MM.1S (cell line): Measurements from ENCODE around the gene RIMKLA.

ENCODE experiments used
- DNase-seq: peaks from one replicate; pipeline ENCODE4 v3.0.0-alpha.2; 2015
- H2AFZ ChIP-seq: fragments of 300-600 bp; sonication (generic); 2 replicates; pipeline ENCODE4 v1.6.0; 2016; ENCODE audit warnings: antibody characterized with exemption, low read length
- H3F3A ChIP-seq: fragments of 300-600 bp; sonication (generic); 2 replicates; pipeline ENCODE4 v1.6.1; 2016; ENCODE audit warnings: mild to moderate bottlenecking, antibody characterized with exemption, low read length, moderate library complexity, mixed read lengths; ENCODE audit not compliant: insufficient read depth
- H3K27ac ChIP-seq: fragments of 300-600 bp; sonication (generic); 2 replicates; pipeline ENCODE4 v1.5.1; 2016; ENCODE audit warnings: mild to moderate bottlenecking, low read length
- H3K27me3 ChIP-seq: fragments of 300-600 bp; sonication (generic); replicated peaks from 2 replicates; pipeline ENCODE4 v1.6.0; 2016; ENCODE audit warnings: low read length; ENCODE audit not compliant: insufficient read depth
- H3K36me3 ChIP-seq: fragments of 300-600 bp; sonication (generic); replicated peaks from 2 replicates; pipeline ENCODE4 v1.6.1; 2016; ENCODE audit warnings: mild to moderate bottlenecking, low read length, mixed read lengths; ENCODE audit not compliant: insufficient read depth
- H3K4me1 ChIP-seq: fragments of 300-600 bp; sonication (generic); 2 replicates; pipeline ENCODE4 v1.6.1; 2016; ENCODE audit warnings: low read length, mixed read lengths
- H3K4me2 ChIP-seq: fragments of 300-600 bp; sonication (generic); 2 replicates; pipeline ENCODE4 v1.6.0; 2016; ENCODE audit warnings: low read depth, low read length
- H3K4me3 ChIP-seq: fragments of 300-600 bp; sonication (generic); 2 replicates; pipeline ENCODE4 v1.5.1; 2016; ENCODE audit warnings: low read length, mixed read lengths
- H3K79me2 ChIP-seq: fragments of 300-600 bp; sonication (generic); 2 replicates; pipeline ENCODE4 v1.6.1; 2016; ENCODE audit warnings: mixed run types, low read length, mixed read lengths
- H3K9ac ChIP-seq: fragments of 300-600 bp; sonication (generic); 2 replicates; pipeline ENCODE4 v1.6.1; 2016; ENCODE audit warnings: low read length, mixed read lengths
- H3K9me2 ChIP-seq: fragments of 300-600 bp; sonication (generic); replicated peaks from 2 replicates; pipeline ENCODE4 v1.6.1; 2016; ENCODE audit warnings: mild to moderate bottlenecking, low read length, mixed read lengths; ENCODE audit not compliant: insufficient read depth
- H3K9me3 ChIP-seq: fragments of 300-600 bp; sonication (generic); replicated peaks from 2 replicates; pipeline ENCODE4 v1.6.1; 2016; ENCODE audit warnings: mild to moderate bottlenecking, low read length, mixed read lengths; ENCODE audit not compliant: insufficient read depth
- H4K20me1 ChIP-seq: fragments of 300-600 bp; sonication (generic); 2 replicates; pipeline ENCODE4 v1.6.1; 2016; ENCODE audit warnings: mild to moderate bottlenecking, low read length, moderate library complexity, mixed read lengths; ENCODE audit not compliant: insufficient read depth
- CTCF ChIP-seq: fragments of 300-600 bp; sonication (generic); IDR thresholded peaks from 2 replicates; pipeline ENCODE4 v1.5.1; 2016; ENCODE audit warnings: antibody characterized with exemption, low read length, mixed read lengths
- EZH2 ChIP-seq: fragments of 300-600 bp; sonication (generic); optimal IDR thresholded peaks from 2 replicates; pipeline ENCODE3; 2017; ENCODE audit warnings: low read depth, mild to moderate bottlenecking, antibody characterized with exemption, low read length, mixed read lengths
- EZH2phosphoT487 ChIP-seq: fragments of 300-600 bp; sonication (generic); IDR thresholded peaks from 2 replicates; pipeline ENCODE4 v1.6.1; 2018; ENCODE audit warnings: antibody characterized with exemption, low read length

RIMKLA gene

GRCh38 chr1:42422737-42423136 lies 42.1 kb downstream of the RIMKLA start:
- TF ChIP-seq EZH2phosphoT487 (no peak), CTCF (no peak), EZH2 (no peak)
- Histone ChIP-seq H3K9me3 (no peaks in the 10 kb centered on the region), H3K4me2 (no peak overlapping the region), H3K27ac (no peak overlapping the region), H3K9ac (no peak overlapping the region), H3K27me3 (no peaks in the 10 kb centered on the region), H3K9me2 (no peaks in the 10 kb centered on the region), H4K20me1 (no peaks in the 10 kb centered on the region), H3K4me3 (no peak overlapping the region), H3K79me2 (no peaks in the 10 kb centered on the region), H3F3A (no peaks in the 10 kb centered on the region), H3K36me3 (no peaks in the 10 kb centered on the region), H3K4me1 (no peaks in the 10 kb centered on the region), H2AFZ (no peak overlapping the region)
- DNase-seq, result no peak

- no peak overlapping the region for H3K4me3 ChIP-seq
- H2AFZ ChIP-seq, result no peak overlapping the region
- H3K79me2 ChIP-seq, result no peaks in the 10 kb centered on the region
- no peaks in the 10 kb centered on the region for H3K36me3 ChIP-seq
- H3K9me3 ChIP-seq, result no peaks in the 10 kb centered on the region
- H3K9me2 ChIP-seq, result no peaks in the 10 kb centered on the region
- H3K9ac ChIP-seq, result no peak overlapping the region
- no peak overlapping the region for H3K4me2 ChIP-seq
- no peaks in the 10 kb centered on the region for H3K4me1 ChIP-seq
- H3K27me3 ChIP-seq, result no peaks in the 10 kb centered on the region
- H3F3A ChIP-seq, result no peaks in the 10 kb centered on the region
- DNase-seq, result no peak
- no peak overlapping the region for H3K27ac ChIP-seq
- no peaks in the 10 kb centered on the region for H4K20me1 ChIP-seq
- TF ChIP-seq EZH2 (no peak), EZH2phosphoT487 (no peak), CTCF (no peak)
Measured at GRCh38 chr1:42423681-42424080, 43.1 kb downstream of the RIMKLA start.

GRCh38 chr1:42424201-42424600 lies 43.6 kb downstream of the RIMKLA start:
- no peak overlapping the region for H3K4me2 ChIP-seq
- H2AFZ ChIP-seq, result no peak overlapping the region
- H3K79me2 ChIP-seq, result no peaks in the 10 kb centered on the region

More at GRCh38 chr1:42424201-42424600, 43.6 kb downstream of the RIMKLA start:
- H4K20me1 ChIP-seq, result no peaks in the 10 kb centered on the region
- H3K27ac ChIP-seq, result no peak overlapping the region
- no peaks in the 10 kb centered on the region for H3K4me1 ChIP-seq
- H3K4me3 ChIP-seq, result no peak overlapping the region
- H3K9ac ChIP-seq, result no peak overlapping the region
- H3F3A ChIP-seq, result no peaks in the 10 kb centered on the region
- no peaks in the 10 kb centered on the region for H3K9me3 ChIP-seq
- no peaks in the 10 kb centered on the region for H3K27me3 ChIP-seq
- no peak for DNase-seq
- no peaks in the 10 kb centered on the region for H3K36me3 ChIP-seq
- H3K9me2 ChIP-seq, result no peaks in the 10 kb centered on the region
- TF ChIP-seq EZH2phosphoT487 (no peak), CTCF (no peak), EZH2 (no peak)
